Posterior vena cava (tissue), 2 donors: ENCODE measurements around the gene TXLNA. TPM values are rescaled to one million over a fixed set of nuclear protein-coding genes. Genes with fewer than 3 reads are reported as not detected.

Experiments used
- DNase-seq: peaks from one replicate; pipeline ENCODE4 v3.0.0-alpha.2; 2020; ENCODE audit warnings: low spot score
- intact Hi-C, 2 donors: fragments of 100-400 bp; cut with DNase I; formaldehyde crosslinking; loops; one replicate each; pipeline versions ENCODE4 v1.14.1 to v1.14.2; 2022 to 2023
- total RNA-seq, 2 donors: library from RNA; stranded (reverse); fragmentation: NEBNext Ultra II Directional; extraction: Animal tissue kit (Norgen Biotek cat#: 25700); gene quantifications; one replicate each; pipeline ENCODE4 v1.2.1, GENCODE V29; 2021
- donor health status: DM: yes; HTN: yes; CAD: no.
- donor health status: DM: yes; HTN: yes; CAD: no.

TXLNA gene
- total RNA-seq, 2 donors from 2014 or later, result 44.8 to 45.3 TPM

- intact Hi-C loops, result no loop called here
Measured at GRCh38 chr1:32181065-32181464, 1.6 kb downstream of the TXLNA start.

GRCh38 chr1:32181563-32181962 is 2.1 kb downstream of the TXLNA start:
- intact Hi-C loops, result no loop called here
- DNase-seq, result no peak

More at GRCh38 chr1:32181065-32181464, 1.6 kb downstream of the TXLNA start:
- DNase-seq, result no peak

GRCh38 chr1:32182060-32182459 is 2.6 kb downstream of the TXLNA start:
- DNase-seq, result no peak
- intact Hi-C loops, result no loop called here

GRCh38 chr1:32184650-32185049 is 5.2 kb downstream of the TXLNA start:
- no peak for DNase-seq
- intact Hi-C loops, result no loop called here

GRCh38 chr1:32186077-32186476 is 6.6 kb downstream of the TXLNA start:
- intact Hi-C loops, result no loop called here
- DNase-seq, result peak; percentile 10

GRCh38 chr1:32186491-32186890 is 7.0 kb downstream of the TXLNA start:
- DNase-seq, result no peak
- intact Hi-C loops, result no loop called here

- DNase-seq, result peak; percentile 16
- intact Hi-C loops, result no loop called here
Measured at GRCh38 chr1:32187850-32188249, 8.4 kb downstream of the TXLNA start.

GRCh38 chr1:32192220-32192948 is 12.9 kb downstream of the TXLNA start:
- DNase-seq, result peak; percentile 79
- intact Hi-C loops, result no loop called here

GRCh38 chr1:32194984-32195383 is 15.5 kb downstream of the TXLNA start:
- DNase-seq, result peak; percentile 56
- intact Hi-C loops, result no loop called here

GRCh38 chr1:32195531-32195930 is 16.1 kb downstream of the TXLNA start:
- intact Hi-C loops, result no loop called here
- DNase-seq, result peak; percentile 50

- peak; percentile 55 for DNase-seq
- intact Hi-C loops, result no loop called here
Measured at GRCh38 chr1:32195972-32196823, 16.7 kb downstream of the TXLNA start.

- intact Hi-C loops, result no loop called here
- no peak for DNase-seq
Measured at GRCh38 chr1:32197074-32197473, 17.6 kb downstream of the TXLNA start.

GRCh38 chr1:32197837-32198236 is 18.4 kb downstream of the TXLNA start:
- DNase-seq, result no peak
- intact Hi-C loops, result no loop called here

- no peak for DNase-seq
- intact Hi-C loops, result no loop called here
Measured at GRCh38 chr1:32198237-32199042, 19.0 kb downstream of the TXLNA start.

GRCh38 chr1:32199043-32199716 is 19.7 kb downstream of the TXLNA start:
- no peak for DNase-seq
- intact Hi-C loops, result no loop called here

- intact Hi-C loops, result no loop called here
- peak; percentile 87 for DNase-seq
Measured at GRCh38 chr1:32199717-32200072, 20.2 kb downstream of the TXLNA start.

GRCh38 chr1:32200226-32201010 is 20.9 kb downstream of the TXLNA start, which contains the start of gene CCDC28B:
Gene CCDC28B, plus strand, starts transcription at chr1:32200595. Its CDS starts 1,341 bp downstream, at chr1:32201936.
- intact Hi-C loops, result no loop called here
- peak; percentile 94 for DNase-seq
